ENCODE results near the gene UTF1.
"Not testable (repeated sequence)": the region's sequence is repeated elsewhere in the genome, so short reads cannot be mapped to it uniquely, and the experiment has no call there.

Gene UTF1

DNA sequence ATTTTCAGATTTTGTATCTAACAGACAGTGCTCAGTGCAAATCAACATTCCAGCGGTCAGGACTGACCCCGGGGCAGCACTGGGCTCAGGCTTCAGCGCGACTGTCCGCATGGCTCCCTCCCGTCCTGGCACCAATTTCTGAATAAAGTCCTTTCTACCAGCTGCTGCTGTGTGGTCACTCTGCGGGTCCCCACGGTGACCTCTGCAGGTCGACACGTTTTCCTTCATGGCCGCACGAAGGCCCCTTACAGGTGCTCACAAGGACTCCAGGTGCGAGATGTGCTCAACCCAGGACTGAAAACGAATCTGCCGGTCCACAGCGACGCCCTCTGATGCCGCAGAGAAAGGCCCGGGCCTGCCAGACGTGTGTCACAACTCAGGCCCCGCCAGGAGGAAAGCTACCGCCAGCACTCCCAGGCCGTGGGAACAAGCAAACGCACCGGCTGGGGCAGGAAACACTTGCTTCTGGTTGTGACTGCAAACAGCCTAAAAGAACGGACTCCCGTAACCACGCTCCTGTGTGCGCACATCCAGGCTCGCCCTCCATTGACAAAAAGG, 3.7 kb upstream of the UTF1 start:
- no peak for DNase-seq (ENCODE audit: low read depth in 1 of 2, low spot score in 1 of 2)

GRCh38 chr10:133227256-133227655, 2.8 kb upstream of the UTF1 start:
- DNase-seq (ENCODE audit: low read depth in 1 of 2, low spot score in 1 of 2) = no peak

DNA sequence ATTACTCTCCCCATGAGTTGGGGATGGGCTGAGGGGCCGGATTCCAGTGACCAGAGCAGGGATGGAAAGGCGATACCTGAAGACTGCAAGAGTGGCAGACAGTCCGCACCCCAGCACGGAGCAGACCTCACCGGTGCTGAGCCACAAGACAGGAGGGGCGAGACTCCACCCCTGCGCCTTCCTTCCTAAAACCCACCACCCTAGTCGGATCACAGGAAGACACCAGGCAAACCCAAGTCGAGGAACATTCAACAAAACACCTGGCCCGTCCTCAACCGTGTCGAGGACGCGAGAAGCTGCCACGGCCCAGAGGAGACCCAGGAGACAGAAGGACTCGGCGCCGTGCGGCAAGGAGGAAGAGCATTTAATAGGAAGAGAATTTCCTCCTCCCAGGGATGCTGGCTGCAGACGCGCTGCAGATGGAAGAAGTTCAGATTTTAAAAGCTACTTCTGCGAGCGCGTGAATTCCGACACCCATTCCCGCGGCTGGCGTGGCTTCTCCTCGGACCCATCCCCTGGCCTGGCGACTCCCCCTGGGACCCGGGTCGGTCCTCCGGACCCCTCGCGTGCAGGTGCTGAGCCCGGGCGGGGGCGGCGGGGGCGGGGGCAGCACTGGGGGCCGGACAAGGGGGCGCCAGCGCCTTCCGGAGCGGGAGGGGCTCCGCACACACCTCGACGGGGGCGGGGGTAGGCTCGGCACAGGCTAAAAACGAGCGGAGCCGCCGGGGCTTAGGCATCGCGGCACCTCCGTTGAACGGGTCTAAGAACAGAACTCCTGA, 563 bp upstream of the UTF1 start:
- DNase-seq (ENCODE audit: low read depth in 1 of 2, low spot score in 1 of 2) = no peak

DNA sequence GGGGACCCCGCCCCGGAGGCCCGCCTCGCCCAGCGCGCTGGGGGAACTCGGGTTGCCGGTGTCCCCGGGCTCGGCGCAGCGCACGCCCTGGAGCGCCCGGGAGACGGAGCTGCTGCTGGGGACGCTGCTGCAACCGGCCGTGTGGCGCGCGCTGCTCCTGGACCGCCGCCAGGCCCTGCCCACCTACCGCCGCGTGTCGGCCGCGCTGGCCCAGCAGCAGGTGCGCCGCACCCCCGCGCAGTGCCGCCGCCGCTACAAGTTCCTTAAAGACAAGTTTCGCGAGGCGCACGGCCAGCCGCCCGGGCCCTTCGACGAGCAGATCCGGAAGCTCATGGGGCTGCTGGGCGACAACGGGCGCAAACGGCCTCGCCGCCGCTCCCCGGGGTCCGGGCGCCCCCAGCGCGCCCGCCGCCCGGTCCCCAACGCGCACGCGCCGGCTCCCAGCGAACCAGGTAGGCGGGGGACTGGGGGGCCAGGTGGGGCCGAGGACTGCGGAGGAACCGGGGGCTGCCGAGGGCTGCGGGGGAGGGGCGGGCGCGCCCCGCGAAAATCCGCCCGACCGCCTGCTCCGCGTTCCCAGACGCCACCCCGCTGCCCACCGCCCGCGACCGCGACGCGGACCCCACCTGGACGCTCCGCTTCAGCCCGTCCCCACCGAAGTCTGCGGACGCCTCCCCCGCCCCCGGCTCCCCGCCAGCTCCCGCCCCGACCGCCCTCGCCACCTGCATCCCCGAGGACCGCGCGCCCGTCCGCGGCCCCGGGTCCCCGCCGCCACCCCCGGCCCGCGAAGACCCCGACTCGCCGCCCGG, 574 bp downstream of the UTF1 start:
- no peak for DNase-seq (ENCODE audit: low read depth in 1 of 2, low spot score in 1 of 2)

DNA sequence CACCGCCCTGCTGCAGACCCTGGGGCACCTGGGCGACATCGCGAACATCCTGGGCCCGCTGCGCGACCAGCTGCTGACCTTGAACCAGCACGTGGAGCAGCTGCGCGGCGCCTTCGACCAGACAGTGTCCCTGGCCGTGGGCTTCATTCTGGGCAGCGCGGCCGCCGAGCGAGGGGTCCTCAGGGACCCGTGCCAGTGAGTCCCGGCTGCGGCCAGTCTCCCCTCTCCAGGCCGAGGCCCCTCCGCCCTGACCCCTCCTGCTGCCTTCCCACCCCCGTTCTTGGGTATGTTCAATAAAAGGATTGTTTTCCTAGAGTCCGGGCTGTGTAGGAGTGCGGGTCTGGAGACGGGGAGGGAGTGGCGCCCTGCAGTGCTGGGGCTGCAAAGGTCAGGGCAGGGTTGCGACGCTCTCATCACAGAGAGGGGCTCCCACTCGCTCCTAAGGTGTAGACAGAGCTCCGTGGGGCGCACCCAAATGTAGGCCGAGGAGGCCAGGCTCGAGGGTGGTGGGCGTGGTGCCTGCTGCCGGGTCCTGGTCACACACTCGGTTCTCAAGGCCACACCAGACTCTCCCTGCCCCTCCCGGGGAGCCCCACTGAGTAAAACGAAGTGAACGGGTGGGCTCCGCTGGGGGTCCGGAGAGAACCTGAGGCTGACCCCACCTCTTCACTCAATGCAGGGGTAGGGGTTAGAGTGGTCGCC, 1.4 kb downstream of the UTF1 start:
- DNase-seq (ENCODE audit: low read depth in 1 of 2, low spot score in 1 of 2) = no peak

DNA sequence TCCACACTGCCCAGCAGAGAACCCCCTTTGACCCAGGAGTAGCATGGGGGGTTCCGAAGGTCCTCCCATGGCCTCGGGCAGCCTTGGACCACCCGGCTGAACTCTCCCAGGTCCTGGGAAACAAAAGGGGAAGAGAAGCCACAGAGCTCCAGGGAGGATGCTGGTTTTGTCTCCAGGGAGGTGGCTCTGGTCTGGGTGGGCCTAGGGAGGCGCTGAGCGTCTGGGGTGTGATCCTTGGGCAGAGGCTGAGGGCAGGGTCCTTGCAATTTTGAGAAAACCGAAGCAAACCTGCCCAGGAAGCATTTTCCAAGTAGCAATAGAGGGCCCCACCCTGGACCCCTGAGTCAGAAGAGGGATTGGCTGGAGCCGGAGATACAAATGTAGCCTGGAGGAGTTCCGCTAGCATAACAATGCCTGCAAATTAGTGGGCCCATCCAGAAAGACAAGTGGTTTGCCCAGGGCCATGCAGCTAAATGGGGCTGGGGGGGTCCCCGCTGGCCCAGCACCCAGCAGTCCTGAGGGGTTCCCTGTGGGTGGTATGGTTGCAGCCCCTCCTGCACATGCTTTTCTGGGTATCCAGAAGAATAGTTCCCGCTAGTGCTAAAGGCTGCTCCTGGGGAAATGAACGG, 2.0 kb downstream of the UTF1 start:
- DNase-seq (ENCODE audit: low read depth in 1 of 2, low spot score in 1 of 2) = no peak

GRCh38 chr10:133234796-133235195, 4.8 kb downstream of the UTF1 start:
- not testable (repeated sequence) for DNase-seq (ENCODE audit: low read depth in 1 of 2, low spot score in 1 of 2)

DNA sequence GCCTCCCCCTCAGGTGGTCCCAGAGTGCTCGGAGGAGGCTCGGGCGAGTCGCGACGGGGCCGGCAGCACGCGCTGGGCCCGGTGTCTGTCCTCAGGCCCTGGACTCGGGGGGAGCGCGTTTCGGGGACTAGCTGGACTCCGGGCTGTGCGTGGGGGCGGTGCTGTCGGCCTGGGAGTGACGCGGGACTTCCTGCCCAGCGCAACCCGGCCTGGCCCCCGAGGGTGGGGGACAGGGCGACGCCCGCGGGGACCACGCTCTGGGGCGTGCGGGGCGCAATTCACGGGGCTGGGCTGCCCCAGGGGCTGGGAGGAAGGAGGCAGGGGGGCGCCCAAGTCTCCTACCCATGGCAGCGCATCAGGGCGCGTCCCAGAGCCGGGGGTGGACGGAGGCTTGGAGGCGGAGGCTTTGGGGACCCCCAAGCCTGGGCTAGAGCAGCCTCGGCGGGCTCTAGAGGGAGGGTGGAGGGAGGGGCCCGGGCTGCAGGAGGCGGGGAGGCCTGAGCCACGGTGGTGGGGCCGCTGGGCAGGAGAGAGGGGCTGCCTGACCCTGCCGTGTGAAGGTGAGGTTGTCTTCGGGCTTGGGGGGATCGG, 5.3 kb downstream of the UTF1 start:
- no peak for DNase-seq (ENCODE audit: low read depth in 1 of 2, low spot score in 1 of 2)

DNA sequence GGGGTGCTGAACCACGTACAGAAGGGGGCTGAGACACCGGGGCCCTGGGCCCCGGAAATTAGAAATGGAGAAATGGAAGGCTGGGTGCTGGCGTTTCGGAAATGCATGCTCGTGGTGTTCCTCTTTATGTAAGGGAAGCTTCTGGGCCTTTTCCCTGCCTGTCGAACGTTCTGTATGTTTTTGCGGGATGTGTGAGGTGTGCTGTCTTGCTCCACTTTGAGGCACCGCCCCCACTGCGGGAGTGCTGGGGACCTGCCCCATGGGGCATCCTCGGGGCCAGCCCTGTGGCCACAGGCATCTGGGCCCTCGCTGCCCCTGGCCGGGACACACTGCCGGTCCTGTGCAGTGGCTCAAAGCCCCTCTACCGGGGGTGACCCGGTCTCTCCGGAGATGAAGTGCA, 5.9 kb downstream of the UTF1 start:
- DNase-seq (ENCODE audit: low read depth in 1 of 2, low spot score in 1 of 2) = no peak

DNA sequence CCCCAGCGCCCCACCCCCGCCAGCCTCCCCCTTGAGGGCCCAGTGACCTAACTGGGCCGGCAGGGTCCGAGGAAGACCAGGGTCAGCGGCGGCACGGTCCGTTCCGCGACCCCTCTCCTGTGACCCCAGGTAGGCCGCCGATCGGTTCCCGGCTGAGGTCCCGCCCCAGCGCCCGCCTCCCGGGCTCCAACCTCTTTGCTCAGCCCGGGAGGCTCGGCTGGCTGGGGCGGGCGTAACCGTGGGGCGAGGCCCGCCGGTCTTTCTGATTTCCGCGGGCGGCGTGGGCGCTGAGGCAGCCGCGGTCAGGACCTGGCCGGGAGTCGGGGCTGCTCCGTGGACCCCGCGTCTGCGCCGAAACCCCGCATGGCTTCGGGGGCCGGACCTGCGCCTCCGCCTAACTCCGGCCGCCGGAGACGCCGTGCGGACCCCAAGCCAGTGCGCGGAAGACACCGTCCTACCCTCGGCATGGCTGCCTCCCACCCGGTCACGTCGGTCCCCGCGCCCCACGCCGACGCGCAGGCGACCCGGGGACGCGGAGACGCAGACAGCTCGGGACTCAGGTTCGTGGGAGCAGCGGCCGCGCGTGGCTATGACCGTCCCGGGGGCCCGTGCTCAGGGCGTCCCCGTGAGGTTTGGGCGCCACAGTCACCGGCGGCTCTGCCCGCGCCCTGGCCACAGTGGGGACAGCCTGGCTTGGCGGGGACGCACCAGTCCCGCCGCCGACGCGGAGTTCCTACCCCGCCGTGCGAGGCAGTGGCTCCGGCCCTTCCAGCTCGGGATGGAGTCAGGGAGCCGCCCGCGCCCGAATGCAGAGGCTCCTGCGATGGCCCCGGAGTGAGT, 6.6 kb downstream of the UTF1 start:
- DNase-seq (ENCODE audit: low read depth in 1 of 2, low spot score in 1 of 2) = no peak

DNA sequence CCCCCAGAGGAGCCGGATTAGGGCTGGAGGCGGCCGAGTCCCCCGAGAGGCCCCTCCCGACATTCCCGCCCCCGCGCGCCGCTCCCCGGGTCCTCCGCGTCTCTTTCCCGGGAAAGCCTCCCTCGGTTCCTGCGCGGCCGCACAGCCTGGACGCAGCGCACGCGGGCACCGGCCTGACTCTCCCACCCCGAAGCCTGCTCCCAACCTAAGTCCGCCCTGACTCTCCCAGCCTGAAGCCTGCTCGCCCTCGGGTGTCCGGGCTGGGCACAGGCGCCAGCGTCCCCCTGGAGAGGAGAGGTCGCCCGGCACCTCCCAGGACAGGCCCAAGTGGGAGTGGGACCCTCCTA, 7.2 kb downstream of the UTF1 start:
- DNase-seq (ENCODE audit: low read depth in 1 of 2, low spot score in 1 of 2) = no peak

DNA sequence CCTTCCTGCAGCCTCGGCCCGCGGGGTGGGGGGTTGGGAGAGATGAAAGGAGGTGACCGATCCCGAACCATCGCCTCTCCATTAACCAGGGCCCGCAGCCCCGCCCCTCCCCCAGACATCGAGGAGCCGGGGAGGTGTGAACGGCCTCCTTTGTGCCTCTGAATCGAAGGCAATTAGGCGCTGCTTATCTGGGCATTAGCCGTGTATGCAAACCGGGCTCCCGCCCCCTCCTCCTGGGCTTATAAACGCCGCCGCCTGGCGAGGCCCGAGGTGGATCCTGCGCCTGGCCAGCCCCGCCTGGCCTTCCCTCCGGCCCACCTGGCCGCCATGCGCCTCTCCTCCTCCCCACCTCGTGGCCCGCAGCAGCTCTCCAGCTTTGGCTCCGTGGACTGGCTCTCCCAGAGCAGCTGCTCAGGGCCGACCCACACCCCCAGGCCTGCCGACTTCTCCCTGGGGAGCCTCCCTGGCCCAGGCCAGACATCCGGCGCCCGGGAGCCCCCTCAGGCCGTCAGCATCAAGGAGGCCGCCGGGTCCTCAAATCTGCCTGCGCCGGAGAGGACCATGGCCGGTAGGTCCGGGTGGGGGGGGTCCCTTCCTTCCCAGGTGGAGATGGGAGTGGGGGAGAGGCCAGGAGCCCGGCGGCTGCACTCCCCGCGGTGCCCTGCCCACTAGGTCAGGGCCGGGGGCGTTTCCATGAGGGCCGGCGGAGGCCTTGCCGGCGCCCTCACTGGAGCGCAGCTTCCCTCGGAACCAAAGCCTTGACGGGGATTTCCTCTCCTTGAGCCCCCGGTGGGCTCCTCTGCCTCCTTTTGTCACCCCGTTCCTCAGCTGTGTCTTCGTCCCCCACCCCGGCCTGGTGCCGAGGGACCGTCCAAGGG, 7.8 kb downstream of the UTF1 start, which contains the start of gene VENTX:
Gene VENTX (plus strand): TSS at position 268 of the 878 bp plus-strand sequence. CDS start 60 bp downstream, at position 328.
- DNase-seq (ENCODE audit: low read depth in 1 of 2, low spot score in 1 of 2) = no peak

GRCh38 chr10:133238466-133238804, 8.4 kb downstream of the UTF1 start:
- no peak for DNase-seq (ENCODE audit: low read depth in 1 of 2, low spot score in 1 of 2)

DNA sequence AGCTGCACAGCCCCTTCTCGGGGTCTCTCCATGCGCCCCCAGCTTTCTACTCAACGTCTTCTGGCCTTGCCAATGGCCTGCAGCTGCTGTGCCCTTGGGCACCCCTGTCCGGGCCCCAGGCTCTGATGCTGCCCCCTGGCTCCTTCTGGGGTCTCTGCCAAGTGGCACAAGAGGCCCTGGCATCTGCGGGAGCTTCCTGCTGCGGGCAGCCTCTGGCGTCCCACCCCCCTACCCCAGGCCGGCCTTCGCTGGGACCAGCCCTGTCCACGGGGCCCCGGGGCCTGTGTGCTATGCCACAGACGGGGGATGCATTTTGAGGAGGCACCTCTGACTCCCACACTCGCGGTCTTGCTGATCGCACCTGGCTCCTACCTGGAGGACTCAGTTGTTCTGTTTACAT, 10.0 kb downstream of the UTF1 start:
- DNase-seq (ENCODE audit: low read depth in 1 of 2, low spot score in 1 of 2) = no peak

GRCh38 chr10:133241501-133242205, 11.6 kb downstream of the UTF1 start:
- no peak for DNase-seq (ENCODE audit: low read depth in 1 of 2, low spot score in 1 of 2)

GRCh38 chr10:133242611-133243356, 12.8 kb downstream of the UTF1 start:
- DNase-seq (ENCODE audit: low read depth in 1 of 2, low spot score in 1 of 2) = no peak

DNA sequence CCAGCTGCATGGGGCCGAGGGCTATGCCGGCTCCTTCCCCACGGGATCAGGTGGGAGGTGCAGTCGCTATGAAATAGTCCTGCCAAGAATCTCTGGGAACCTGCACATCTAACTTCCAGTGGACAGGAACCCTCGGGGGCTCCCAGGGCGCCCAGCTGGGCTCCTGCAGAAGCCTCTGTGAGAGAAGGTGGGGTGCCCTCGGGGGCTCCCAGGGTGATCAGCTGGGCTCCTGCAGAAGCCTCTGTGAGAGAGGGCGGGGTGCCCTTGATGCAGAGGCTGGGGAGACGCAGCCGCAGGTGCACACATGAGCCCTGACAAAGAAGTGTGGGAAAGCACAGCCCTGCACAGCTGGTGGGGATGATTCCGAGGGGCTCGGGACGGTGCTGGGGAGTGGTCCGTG, 13.6 kb downstream of the UTF1 start:
- no peak for DNase-seq (ENCODE audit: low read depth in 1 of 2, low spot score in 1 of 2)
